Body of pancreas (tissue), 4 donors: ENCODE data around the gene PTPRS.

Experiments used
- CTCF ChIP-seq, 7 experiments: fragments of 450-650 bp in 4 of 7; fragments of 200-600 bp in 3 of 7; sonication (generic) in 3 of 7; IDR thresholded peaks; one replicate each; pipeline ENCODE4 v1.5.1; 2016 to 2019; ENCODE audit warnings: antibody characterized with exemption in 7 of 7
- POLR2A ChIP-seq, 3 donors: fragments of 450-650 bp; IDR thresholded peaks; one replicate each; pipeline ENCODE4 v1.6.1; 2016; ENCODE audit warnings: antibody characterized with exemption in 3 of 3, mild to moderate bottlenecking in 2 of 3

DNA sequence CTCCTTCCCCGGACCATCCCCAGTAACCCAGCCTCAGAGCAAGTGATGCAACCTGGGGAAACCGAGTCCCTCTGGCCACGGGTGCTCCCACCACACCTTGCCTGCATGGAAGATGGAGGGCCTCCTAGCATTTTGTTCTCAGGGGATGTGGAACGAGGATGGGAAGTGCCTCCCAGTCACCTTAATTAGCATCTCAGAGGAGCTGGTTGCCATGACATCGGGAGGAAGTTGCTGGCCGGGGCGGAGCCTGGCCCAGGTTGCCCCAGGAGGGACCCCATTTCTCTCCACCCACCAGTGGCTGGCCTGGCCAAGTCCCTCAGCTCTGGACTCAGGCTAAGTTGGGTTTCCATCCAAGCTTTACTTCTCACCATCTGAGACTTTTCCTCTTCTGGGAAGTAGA is 24.1 kb upstream of the PTPRS start:
- TF ChIP-seq CTCF (IDR thresholded peaks at IDR 0.05) (no peak), POLR2A (IDR thresholded peaks at IDR 0.05) (no peak)
